ENCODE data around the gene TNS4. TPM values are rescaled to one million over a fixed set of nuclear protein-coding genes. Genes with fewer than 3 reads are reported as not detected.

TNS4 gene
- total RNA-seq, 1 donor from 2014 or later = not detected

- no peak for DNase-seq
Observed at GRCh38 chr17:40490289-40490853, 11.1 kb downstream of the TNS4 start.

GRCh38 chr17:40487371-40488020 is 13.9 kb downstream of the TNS4 start:
- DNase-seq = no peak

- no peak for DNase-seq
Observed at GRCh38 chr17:40486522-40487370, 14.7 kb downstream of the TNS4 start.

GRCh38 chr17:40485851-40486521 is 15.4 kb downstream of the TNS4 start:
- DNase-seq = peak; percentile 18

GRCh38 chr17:40484973-40485530 is 16.4 kb downstream of the TNS4 start:
- DNase-seq = no peak

GRCh38 chr17:40484285-40484972 is 17.0 kb downstream of the TNS4 start:
- no peak for DNase-seq

- DNase-seq = no peak
Observed at GRCh38 chr17:40483679-40484078, 17.7 kb downstream of the TNS4 start.

GRCh38 chr17:40482722-40483121 is 18.7 kb downstream of the TNS4 start:
- no peak for DNase-seq

- no peak for DNase-seq
Observed at GRCh38 chr17:40481106-40481505, 20.3 kb downstream of the TNS4 start.

- DNase-seq = peak; percentile 31
Observed at GRCh38 chr17:40480501-40481003, 20.9 kb downstream of the TNS4 start.

GRCh38 chr17:40479754-40480480 is 21.5 kb downstream of the TNS4 start:
- DNase-seq = no peak

- DNase-seq = no peak
Observed at GRCh38 chr17:40478486-40478885, 22.9 kb downstream of the TNS4 start.

GRCh38 chr17:40477796-40478195 is 23.6 kb downstream of the TNS4 start:
- no peak for DNase-seq

- DNase-seq = no peak
Observed at GRCh38 chr17:40475234-40475908, 26.1 kb downstream of the TNS4 start.

- no peak for DNase-seq
Observed at GRCh38 chr17:40474419-40475002, 26.9 kb downstream of the TNS4 start.

GRCh38 chr17:40473573-40474365 is 27.7 kb downstream of the TNS4 start:
- DNase-seq = no peak

GRCh38 chr17:40472733-40473452 is 28.5 kb downstream of the TNS4 start:
- no peak for DNase-seq

- DNase-seq = no peak
Observed at GRCh38 chr17:40471846-40472732, 29.3 kb downstream of the TNS4 start.

Data from dermis blood vessel endothelial cell (primary cell).